ENCODE results near the gene POC1B.

The POC1B gene

GRCh38 chr12:89493670-89494302, 32.1 kb downstream of the POC1B start:
- no peak for DNase-seq

- no peak for DNase-seq
These were observed 33.0 kb downstream of the POC1B start for GRCh38 chr12:89492883-89493282.

GRCh38 chr12:89490922-89491321, 34.9 kb downstream of the POC1B start:
- DNase-seq: no peak

- DNase-seq: no peak
These were observed 39.6 kb downstream of the POC1B start for GRCh38 chr12:89486264-89486663.

GRCh38 chr12:89484470-89484869, 41.4 kb downstream of the POC1B start:
- no peak for DNase-seq

GRCh38 chr12:89481213-89481914, 44.5 kb downstream of the POC1B start:
- no peak for DNase-seq

GRCh38 chr12:89479982-89480381, 45.9 kb downstream of the POC1B start:
- no peak for DNase-seq

GRCh38 chr12:89477633-89478279, 48.1 kb downstream of the POC1B start:
- no peak for DNase-seq

- no peak for DNase-seq
These were observed 48.8 kb downstream of the POC1B start for GRCh38 chr12:89476904-89477595.

GRCh38 chr12:89476232-89476631, 49.6 kb downstream of the POC1B start:
- DNase-seq: no peak

- no peak for DNase-seq
These were observed 50.5 kb downstream of the POC1B start for GRCh38 chr12:89475203-89475990.

GRCh38 chr12:89474615-89475014, 51.2 kb downstream of the POC1B start:
- DNase-seq: no peak

GRCh38 chr12:89472508-89472907, 53.3 kb downstream of the POC1B start:
- no peak for DNase-seq

- no peak for DNase-seq
These were observed 54.9 kb downstream of the POC1B start for GRCh38 chr12:89470741-89471509.

GRCh38 chr12:89469361-89469760, 56.5 kb downstream of the POC1B start:
- DNase-seq: no peak

GRCh38 chr12:89468648-89469326, 57.1 kb downstream of the POC1B start:
- DNase-seq: no peak

GRCh38 chr12:89468017-89468416, 57.8 kb downstream of the POC1B start:
- DNase-seq: no peak

GRCh38 chr12:89464974-89465592, 60.8 kb downstream of the POC1B start:
- no peak for DNase-seq

GRCh38 chr12:89461649-89462612, 63.9 kb downstream of the POC1B start:
- no peak for DNase-seq

GRCh38 chr12:89461190-89461589, 64.7 kb downstream of the POC1B start:
- DNase-seq: no peak
